Globus pallidus (tissue), 1 donor: ENCODE results near the gene GPR62.
"Not testable (repeated sequence)": the region's sequence is repeated elsewhere in the genome, so short reads cannot be mapped to it uniquely, and the experiment has no call there.

Experiments
- DNase-seq: peaks from one replicate; pipeline ENCODE4 v3.0.0-alpha.2; 2015; ENCODE audit warnings: low spot score

GPR62 gene

GRCh38 chr3:51970606-51971300 is 15.6 kb downstream of the GPR62 start:
- no peak for DNase-seq

GRCh38 chr3:51971350-51971749 is 16.2 kb downstream of the GPR62 start:
- DNase-seq: no peak

- DNase-seq: no peak
These were observed 19.2 kb downstream of the GPR62 start for GRCh38 chr3:51974277-51974962.

- peak; percentile 76 for DNase-seq
These were observed 20.0 kb downstream of the GPR62 start, which contains the start of gene ABHD14A for GRCh38 chr3:51974963-51975851. Gene ABHD14A, plus strand, starts transcription at chr3:51975064. Its CDS starts 72 bp downstream, at chr3:51975136.

GRCh38 chr3:51975852-51976549 is 20.8 kb downstream of the GPR62 start:
- peak; percentile 82 for DNase-seq

GRCh38 chr3:51977446-51978142 is 22.4 kb downstream of the GPR62 start:
- no peak for DNase-seq

- DNase-seq: no peak
These were observed 22.9 kb downstream of the GPR62 start for GRCh38 chr3:51978143-51978502.

GRCh38 chr3:51980253-51980652 is 25.1 kb downstream of the GPR62 start:
- no peak for DNase-seq

GRCh38 chr3:51982352-51982837 is 27.2 kb downstream of the GPR62 start:
- DNase-seq: no peak

- DNase-seq: peak; percentile 80
These were observed 27.8 kb downstream of the GPR62 start, which contains the start of gene ACY1 for GRCh38 chr3:51982838-51983577. Gene ACY1, plus strand, starts transcription at chr3:51983535. Its CDS starts 530 bp downstream, at chr3:51984065.

GRCh38 chr3:51983578-51984268 is 28.5 kb downstream of the GPR62 start:
- no peak for DNase-seq

- no peak for DNase-seq
These were observed 29.1 kb downstream of the GPR62 start for GRCh38 chr3:51984269-51984647.

- DNase-seq: no peak
These were observed 29.9 kb downstream of the GPR62 start for GRCh38 chr3:51985063-51985462.

GRCh38 chr3:51986010-51986947 is 31.1 kb downstream of the GPR62 start:
- no peak for DNase-seq

- DNase-seq: no peak
These were observed 32.4 kb downstream of the GPR62 start for GRCh38 chr3:51987568-51987967.

- DNase-seq: no peak
These were observed 33.3 kb downstream of the GPR62 start for GRCh38 chr3:51988286-51989146.

GRCh38 chr3:51990501-51990971 is 35.4 kb downstream of the GPR62 start:
- not testable (repeated sequence) for DNase-seq
